ENCODE data around the gene TTLL6.

Gene TTLL6

DNA sequence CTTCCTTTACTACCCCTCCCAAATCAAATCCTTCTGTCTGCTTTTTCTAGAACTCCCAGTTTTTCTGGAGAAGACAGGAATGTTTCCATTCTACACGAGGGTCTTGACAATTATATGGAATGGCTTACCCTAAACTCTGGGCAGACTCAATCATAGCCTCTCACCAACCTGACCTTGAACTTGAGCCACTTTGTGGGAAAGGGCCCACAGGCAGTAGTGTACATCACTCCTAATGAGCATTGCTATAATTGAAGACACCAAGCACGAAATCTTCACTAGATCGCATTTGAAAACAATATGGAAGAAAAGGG is 86.8 kb downstream of the TTLL6 start:
- no peak overlapping the region for H3K9ac ChIP-seq (ENCODE audit: low read depth in 1 of 2, low read length in 2 of 2)
- peaks cover 22 to 50% of the 10 kb centered on the region in 2 donors for H3K27me3 ChIP-seq (ENCODE audit: control insufficient read depth in 2 of 2, insufficient read depth in 2 of 2, low read length in 2 of 2)
- peaks cover 0 to 2% of the 10 kb centered on the region in 2 donors for H3K36me3 ChIP-seq (ENCODE audit: control insufficient read depth in 2 of 2, insufficient read depth in 2 of 2, low read length in 2 of 2)
- H3K27ac ChIP-seq (ENCODE audit: low read depth in 2 of 2, low read length in 2 of 2), result peak overlapping the region in 1 of 2 donors; percentile 97
- no peak overlapping the region for H3K4me3 ChIP-seq (ENCODE audit: low read length in 2 of 2)
- H3K9me3 ChIP-seq (ENCODE audit: control insufficient read depth in 2 of 2, low read length in 2 of 2), result no peaks in the 10 kb centered on the region
- H3K4me1 ChIP-seq (ENCODE audit: control insufficient read depth in 2 of 2, insufficient read depth in 2 of 2, low read length in 2 of 2), result peaks cover 15 to 16% of the 10 kb centered on the region in 2 donors

DNA sequence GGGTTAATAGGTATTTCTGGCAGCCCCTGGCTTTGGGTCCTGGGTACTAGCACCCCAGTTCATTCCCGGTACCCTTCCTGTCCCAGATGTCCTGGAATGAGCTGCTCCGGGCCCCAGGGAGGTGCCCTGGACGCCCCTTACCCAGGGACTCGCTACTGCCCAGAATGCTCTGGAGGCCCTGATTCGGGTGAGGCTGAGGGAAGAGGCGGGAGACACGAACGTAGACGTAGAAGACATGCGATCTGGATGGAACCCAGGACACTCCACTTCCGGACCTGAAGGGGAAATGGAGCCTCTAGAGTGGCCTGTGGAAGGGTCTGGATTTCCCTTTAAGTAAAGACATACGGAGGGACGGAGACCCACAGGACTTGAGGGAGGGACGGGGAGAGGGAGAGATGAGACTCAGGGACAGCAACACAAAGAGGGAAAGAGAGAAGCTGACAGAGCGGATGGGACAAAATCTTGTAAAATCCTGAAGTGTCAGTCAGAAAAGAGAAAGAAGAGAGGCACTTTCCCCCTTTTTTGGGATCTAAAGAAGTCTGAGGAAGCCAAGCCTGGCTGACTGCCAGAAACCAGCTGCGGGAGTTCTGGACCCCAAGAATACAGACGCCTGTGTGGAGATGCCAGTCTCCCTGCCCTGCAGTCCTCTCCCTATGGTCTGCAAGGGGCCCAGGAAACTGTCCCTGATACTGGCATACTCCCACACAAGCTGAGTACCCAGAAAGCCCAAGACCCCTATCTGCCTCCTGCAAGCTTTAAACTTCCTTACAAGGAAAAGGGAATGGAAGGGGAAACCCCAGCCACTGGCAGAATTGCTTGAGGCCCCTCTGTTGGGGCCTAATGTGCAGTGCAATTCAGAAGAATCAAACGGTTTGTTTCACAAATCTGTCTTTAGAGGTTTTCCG is 87.4 kb downstream of the TTLL6 start:
- peaks cover 21 to 22% of the 10 kb centered on the region in 2 donors for H3K4me1 ChIP-seq (ENCODE audit: control insufficient read depth in 2 of 2, insufficient read depth in 2 of 2, low read length in 2 of 2)
- peak overlapping the region; percentile 65 to 78 for H3K4me3 ChIP-seq (ENCODE audit: low read length in 2 of 2)
- peak overlapping the region; percentile 85 to 87 for H3K9ac ChIP-seq (ENCODE audit: low read depth in 1 of 2, low read length in 2 of 2)
- H3K27ac ChIP-seq (ENCODE audit: low read depth in 2 of 2, low read length in 2 of 2), result peak overlapping the region; percentile 91 to 97
- peaks cover 0 to 2% of the 10 kb centered on the region in 2 donors for H3K36me3 ChIP-seq (ENCODE audit: control insufficient read depth in 2 of 2, insufficient read depth in 2 of 2, low read length in 2 of 2)
- no peaks in the 10 kb centered on the region for H3K9me3 ChIP-seq (ENCODE audit: control insufficient read depth in 2 of 2, low read length in 2 of 2)
- peaks cover 22 to 44% of the 10 kb centered on the region in 2 donors for H3K27me3 ChIP-seq (ENCODE audit: control insufficient read depth in 2 of 2, insufficient read depth in 2 of 2, low read length in 2 of 2)

DNA sequence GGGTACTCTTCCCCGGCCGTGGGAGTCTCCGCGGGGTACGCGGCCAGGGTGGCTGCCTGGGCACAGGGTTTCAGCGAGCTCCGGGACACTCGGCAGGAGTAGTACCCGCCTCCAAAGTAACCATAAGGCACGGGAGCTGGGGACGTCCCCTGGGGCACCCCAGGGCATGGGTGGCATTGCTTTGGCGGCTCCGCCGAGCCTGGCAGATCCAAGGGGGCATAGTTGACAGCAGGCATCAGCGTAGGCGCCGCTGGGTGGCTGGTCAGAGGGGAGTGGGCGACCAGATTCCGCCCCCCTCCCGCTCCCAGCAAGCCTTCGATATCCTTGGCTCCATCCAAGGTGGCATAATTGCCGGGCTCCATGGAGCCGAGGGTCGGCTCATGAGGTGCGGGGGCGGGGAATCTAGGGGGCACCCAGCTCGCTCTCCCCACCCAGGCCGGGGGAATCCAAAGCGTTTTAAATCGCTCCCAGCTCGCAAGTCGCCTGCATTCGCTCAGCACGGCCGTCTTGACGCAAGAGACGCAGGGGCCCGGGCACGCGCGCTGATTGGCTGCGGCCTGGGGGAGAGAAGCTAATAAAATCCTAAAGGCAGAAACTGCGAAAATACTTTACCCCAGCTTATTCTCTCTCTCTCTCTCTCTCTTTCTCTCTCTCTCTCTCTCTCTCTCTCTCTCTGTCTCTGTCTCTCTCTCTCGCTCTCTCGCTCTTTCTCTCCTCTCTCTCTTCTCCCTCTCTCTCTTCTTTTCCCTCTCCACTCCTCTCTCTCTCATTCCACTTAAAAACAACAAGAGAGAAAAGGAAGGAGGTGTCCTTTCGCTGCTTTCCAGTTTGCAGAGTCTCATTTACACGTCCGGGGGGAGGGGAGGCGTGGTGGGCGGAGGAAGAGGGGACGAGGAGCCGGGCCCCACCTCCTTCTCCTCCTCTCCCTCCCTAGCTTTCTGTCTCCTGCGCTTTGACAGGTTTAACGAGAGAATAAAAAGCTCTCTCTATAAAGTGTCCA is 88.5 kb downstream of the TTLL6 start, which contains the start of gene HOXB13:
Gene HOXB13, minus strand, starts transcription at position 519 of the 1,000 bp plus-strand sequence. Its CDS starts 157 bp downstream, at position 362.
- H3K27me3 ChIP-seq (ENCODE audit: control insufficient read depth in 2 of 2, insufficient read depth in 2 of 2, low read length in 2 of 2), result peaks cover 22 to 40% of the 10 kb centered on the region in 2 donors
- H3K27ac ChIP-seq (ENCODE audit: low read depth in 2 of 2, low read length in 2 of 2), result peak within 1 kb of the TSS; percentile 91 to 97
- H3K36me3 ChIP-seq (ENCODE audit: control insufficient read depth in 2 of 2, insufficient read depth in 2 of 2, low read length in 2 of 2), result peaks cover 0 to 2% of the 10 kb centered on the region in 2 donors
- no peaks in the 10 kb centered on the region for H3K9me3 ChIP-seq (ENCODE audit: control insufficient read depth in 2 of 2, low read length in 2 of 2)
- peak within 1 kb of the TSS; percentile 87 to 88 for H3K9ac ChIP-seq (ENCODE audit: low read depth in 1 of 2, low read length in 2 of 2)
- H3K4me3 ChIP-seq (ENCODE audit: low read length in 2 of 2), result peak within 1 kb of the TSS; percentile 65 to 78
- H3K4me1 ChIP-seq (ENCODE audit: control insufficient read depth in 2 of 2, insufficient read depth in 2 of 2, low read length in 2 of 2), result peaks cover 22% of the 10 kb centered on the region in 2 donors

DNA sequence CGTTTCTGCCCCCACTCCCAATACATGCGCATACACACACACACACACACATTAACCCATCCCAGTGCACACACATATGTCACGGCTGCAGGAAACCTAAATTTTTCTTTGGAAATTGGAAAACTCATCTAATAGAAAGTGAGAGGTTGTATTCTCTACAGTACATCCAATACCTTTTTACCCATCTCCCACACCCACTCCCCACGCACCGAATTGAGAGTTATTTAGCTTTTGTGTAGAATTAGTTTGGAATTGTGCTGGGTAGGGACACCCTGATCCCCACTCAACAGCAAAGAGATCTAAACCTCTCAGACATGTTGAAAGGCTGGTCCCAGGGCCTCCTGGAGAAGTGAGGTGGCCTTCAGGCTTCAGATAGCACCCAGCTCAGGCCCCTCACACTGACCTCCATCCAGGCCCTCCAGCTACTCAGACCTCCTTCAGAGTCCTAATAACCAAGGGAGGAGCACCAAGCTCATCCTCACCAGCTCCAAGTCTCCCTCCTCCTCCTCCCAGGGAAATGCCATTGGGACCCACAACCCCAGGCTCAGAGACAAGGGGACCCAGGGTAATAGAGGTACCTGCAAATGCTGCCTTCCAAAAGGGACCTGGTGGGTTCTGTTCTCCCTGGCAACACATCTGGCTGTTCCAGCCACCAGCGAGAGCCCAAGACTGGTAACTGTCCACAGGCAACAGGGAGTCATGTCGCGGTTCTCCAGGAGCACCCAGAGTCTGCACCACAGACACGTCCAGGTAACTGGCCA is 89.4 kb downstream of the TTLL6 start:
- H3K4me1 ChIP-seq (ENCODE audit: control insufficient read depth in 2 of 2, insufficient read depth in 2 of 2, low read length in 2 of 2), result peaks cover 22 to 23% of the 10 kb centered on the region in 2 donors
- H3K4me3 ChIP-seq (ENCODE audit: low read length in 2 of 2), result peak overlapping the region; percentile 65 to 78
- H3K36me3 ChIP-seq (ENCODE audit: control insufficient read depth in 2 of 2, insufficient read depth in 2 of 2, low read length in 2 of 2), result peaks cover 0 to 2% of the 10 kb centered on the region in 2 donors
- H3K9ac ChIP-seq (ENCODE audit: low read depth in 1 of 2, low read length in 2 of 2), result peak overlapping the region; percentile 87 to 88
- H3K9me3 ChIP-seq (ENCODE audit: control insufficient read depth in 2 of 2, low read length in 2 of 2), result no peaks in the 10 kb centered on the region
- peak overlapping the region; percentile 91 to 97 for H3K27ac ChIP-seq (ENCODE audit: low read depth in 2 of 2, low read length in 2 of 2)
- H3K27me3 ChIP-seq (ENCODE audit: control insufficient read depth in 2 of 2, insufficient read depth in 2 of 2, low read length in 2 of 2), result peaks cover 23 to 35% of the 10 kb centered on the region in 2 donors

DNA sequence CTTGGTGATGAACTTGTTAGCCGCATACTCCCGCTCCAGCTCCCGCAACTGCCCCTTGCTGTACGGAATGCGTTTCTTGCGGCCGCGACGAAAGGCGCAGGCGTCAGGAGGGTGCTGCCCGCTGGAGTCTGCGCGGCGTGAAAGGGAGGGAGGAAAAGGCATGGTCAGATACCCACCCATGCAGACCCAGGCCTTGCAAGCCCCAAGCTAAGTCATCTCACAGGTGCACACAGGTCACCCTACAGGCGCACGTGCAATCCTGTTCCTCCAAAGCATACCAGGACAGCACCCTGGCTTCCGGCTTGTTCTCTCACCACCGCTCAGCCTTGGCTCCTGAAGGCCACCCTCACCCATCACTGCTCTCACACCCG is 90.1 kb downstream of the TTLL6 start:
- Histone ChIP-seq H3K4me3 (ENCODE audit: low read length in 2 of 2) (peak overlapping the region; percentile 65 to 78), H3K27ac (ENCODE audit: low read depth in 2 of 2, low read length in 2 of 2) (peak overlapping the region in 1 of 2 donors; percentile 97), H3K27me3 (ENCODE audit: control insufficient read depth in 2 of 2, insufficient read depth in 2 of 2, low read length in 2 of 2) (peaks cover 30 to 38% of the 10 kb centered on the region in 2 donors), H3K9ac (ENCODE audit: low read depth in 1 of 2, low read length in 2 of 2) (peak overlapping the region in 1 of 2 donors; percentile 87), H3K9me3 (ENCODE audit: control insufficient read depth in 2 of 2, low read length in 2 of 2) (no peaks in the 10 kb centered on the region), H3K4me1 (ENCODE audit: control insufficient read depth in 2 of 2, insufficient read depth in 2 of 2, low read length in 2 of 2) (peaks cover 22 to 23% of the 10 kb centered on the region in 2 donors), H3K36me3 (ENCODE audit: control insufficient read depth in 2 of 2, insufficient read depth in 2 of 2, low read length in 2 of 2) (peaks cover 0 to 2% of the 10 kb centered on the region in 2 donors)

DNA sequence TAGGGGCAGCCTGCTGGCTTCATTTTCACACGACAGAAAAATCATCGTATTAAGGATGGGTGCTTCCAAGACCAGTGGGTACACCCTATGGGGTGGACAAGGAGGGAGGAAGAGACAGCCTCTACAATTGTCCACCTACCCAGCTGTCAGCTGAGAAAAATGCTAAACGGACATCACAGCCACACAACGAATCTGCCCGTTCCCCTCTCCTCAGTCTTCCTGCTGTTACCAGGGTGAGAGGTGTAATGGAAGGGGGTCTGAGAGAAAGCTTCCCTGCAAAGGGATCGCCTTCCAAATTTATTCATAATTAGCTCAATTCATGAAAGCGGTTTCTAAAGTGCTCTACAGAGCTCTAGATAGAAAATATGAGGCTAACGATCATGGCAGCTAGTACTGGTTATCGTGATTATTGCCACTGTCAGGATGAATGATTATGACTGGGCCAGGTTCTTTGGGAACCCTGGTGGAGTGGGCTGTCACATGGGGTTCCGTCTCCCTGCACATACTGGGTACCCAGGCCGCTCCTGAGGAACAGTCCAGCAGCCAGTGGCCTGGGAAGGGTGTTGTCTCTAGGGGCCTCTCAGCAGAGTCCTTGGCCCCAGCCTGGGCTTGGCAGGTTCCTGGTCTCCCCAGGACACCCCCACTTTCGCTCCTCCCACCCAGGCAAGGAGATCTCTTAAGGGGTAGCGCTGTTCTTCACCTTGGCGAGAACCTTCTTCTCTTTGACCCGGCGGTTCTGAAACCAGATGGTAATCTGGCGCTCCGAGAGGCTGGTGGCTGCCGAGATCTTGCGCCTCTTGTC is 90.7 kb downstream of the TTLL6 start:
- Histone ChIP-seq H3K27me3 (ENCODE audit: control insufficient read depth in 2 of 2, insufficient read depth in 2 of 2, low read length in 2 of 2) (peaks cover 31 to 39% of the 10 kb centered on the region in 2 donors), H3K9ac (ENCODE audit: low read depth in 1 of 2, low read length in 2 of 2) (peak overlapping the region in 1 of 2 donors; percentile 87), H3K4me3 (ENCODE audit: low read length in 2 of 2) (peak overlapping the region in 1 of 2 donors; percentile 78), H3K36me3 (ENCODE audit: control insufficient read depth in 2 of 2, insufficient read depth in 2 of 2, low read length in 2 of 2) (peaks cover 0 to 2% of the 10 kb centered on the region in 2 donors), H3K9me3 (ENCODE audit: control insufficient read depth in 2 of 2, low read length in 2 of 2) (no peaks in the 10 kb centered on the region), H3K4me1 (ENCODE audit: control insufficient read depth in 2 of 2, insufficient read depth in 2 of 2, low read length in 2 of 2) (peaks cover 22 to 23% of the 10 kb centered on the region in 2 donors), H3K27ac (ENCODE audit: low read depth in 2 of 2, low read length in 2 of 2) (peak overlapping the region in 1 of 2 donors; percentile 97)

DNA sequence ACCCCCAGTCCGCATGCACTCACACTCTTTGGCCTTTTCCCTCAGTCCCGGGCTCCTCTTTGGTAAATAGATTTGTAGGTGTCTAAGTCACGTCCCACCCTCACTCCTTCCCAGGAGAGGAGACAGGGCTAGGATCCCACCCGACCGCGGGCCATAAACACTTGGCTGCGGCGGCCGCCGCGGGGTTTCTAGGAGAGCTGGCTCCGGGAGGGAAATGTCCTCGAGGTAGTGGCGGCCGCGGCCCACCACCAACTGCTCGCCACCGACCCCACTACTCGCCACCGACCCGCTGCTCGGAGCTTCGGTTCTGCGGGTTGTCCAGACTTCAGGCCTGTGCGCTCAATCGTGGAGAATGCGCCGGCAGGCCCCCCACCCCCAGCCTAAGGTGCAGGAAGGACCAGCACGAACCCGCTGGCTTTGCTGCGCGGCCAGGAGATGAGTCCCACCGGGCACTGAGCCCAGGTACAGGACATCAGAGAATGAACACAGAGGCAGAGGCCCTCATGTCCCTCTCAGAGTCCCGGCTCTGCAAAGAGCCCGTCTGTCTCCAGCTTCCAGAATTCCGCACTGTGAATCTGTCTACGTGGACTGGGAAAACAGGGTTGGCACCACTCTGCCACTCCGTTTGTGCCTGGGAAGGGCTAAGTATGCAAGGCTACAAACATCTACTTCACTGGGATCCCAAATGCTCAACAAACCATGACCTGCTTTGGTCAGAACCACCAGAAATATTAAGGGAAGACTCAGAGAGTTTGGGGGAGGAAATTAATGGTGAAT is 91.6 kb downstream of the TTLL6 start:
- peak overlapping the region in 1 of 2 donors; percentile 87 for H3K9ac ChIP-seq (ENCODE audit: low read depth in 1 of 2, low read length in 2 of 2)
- H3K27me3 ChIP-seq (ENCODE audit: control insufficient read depth in 2 of 2, insufficient read depth in 2 of 2, low read length in 2 of 2), result peaks cover 32 to 46% of the 10 kb centered on the region in 2 donors
- H3K36me3 ChIP-seq (ENCODE audit: control insufficient read depth in 2 of 2, insufficient read depth in 2 of 2, low read length in 2 of 2), result peaks cover 0 to 2% of the 10 kb centered on the region in 2 donors
- peaks cover 22 to 23% of the 10 kb centered on the region in 2 donors for H3K4me1 ChIP-seq (ENCODE audit: control insufficient read depth in 2 of 2, insufficient read depth in 2 of 2, low read length in 2 of 2)
- peak overlapping the region in 1 of 2 donors; percentile 97 for H3K27ac ChIP-seq (ENCODE audit: low read depth in 2 of 2, low read length in 2 of 2)
- no peaks in the 10 kb centered on the region for H3K9me3 ChIP-seq (ENCODE audit: control insufficient read depth in 2 of 2, low read length in 2 of 2)
- H3K4me3 ChIP-seq (ENCODE audit: low read length in 2 of 2), result peak overlapping the region in 1 of 2 donors; percentile 78

DNA sequence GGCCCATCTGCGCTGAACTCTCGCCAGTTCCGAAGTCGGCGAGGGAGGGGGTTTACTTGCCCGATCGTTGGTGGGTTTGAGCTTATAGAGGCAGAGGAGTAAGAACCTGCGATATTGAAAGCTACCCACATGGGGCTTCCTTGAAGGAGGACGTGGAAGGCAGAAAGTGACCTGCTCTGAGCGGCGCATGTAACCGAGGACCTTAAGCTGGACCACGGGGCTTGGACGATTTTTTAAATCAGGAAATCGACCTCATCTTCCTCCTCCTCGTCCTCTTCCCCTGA is 92.1 kb downstream of the TTLL6 start:
- H3K4me3 ChIP-seq (ENCODE audit: low read length in 2 of 2), result peak overlapping the region; percentile 70 to 78
- peaks cover 0 to 2% of the 10 kb centered on the region in 2 donors for H3K36me3 ChIP-seq (ENCODE audit: control insufficient read depth in 2 of 2, insufficient read depth in 2 of 2, low read length in 2 of 2)
- H3K4me1 ChIP-seq (ENCODE audit: control insufficient read depth in 2 of 2, insufficient read depth in 2 of 2, low read length in 2 of 2), result peaks cover 21 to 23% of the 10 kb centered on the region in 2 donors
- peak overlapping the region in 1 of 2 donors; percentile 97 for H3K27ac ChIP-seq (ENCODE audit: low read depth in 2 of 2, low read length in 2 of 2)
- peaks cover 34 to 50% of the 10 kb centered on the region in 2 donors for H3K27me3 ChIP-seq (ENCODE audit: control insufficient read depth in 2 of 2, insufficient read depth in 2 of 2, low read length in 2 of 2)
- no peaks in the 10 kb centered on the region for H3K9me3 ChIP-seq (ENCODE audit: control insufficient read depth in 2 of 2, low read length in 2 of 2)
- H3K9ac ChIP-seq (ENCODE audit: low read depth in 1 of 2, low read length in 2 of 2), result peak overlapping the region in 1 of 2 donors; percentile 87
